RWPE1 (cell line): ENCODE measurements around the gene MASP1.

ENCODE experiments used
- CTCF ChIA-PET: fragments of 350-600 bp; sonication (Branson Sonifier 250); formaldehyde crosslinking; extraction: SDS; loops from one replicate; lab custom pipeline; 2021; lab: Yijun Ruan, JAX
- POLR2A ChIA-PET: fragments of 400-600 bp; formaldehyde crosslinking; extraction: SDS; loops from one replicate; lab custom pipeline; 2020; ENCODE audit warnings: antibody characterized with exemption; ENCODE audit not compliant: low non-redundant PET; lab: Yijun Ruan, JAX
- DNase-seq: peaks from one replicate; pipeline ENCODE4 v3.0.0; 2012; ENCODE audit warnings: low spot score
- H3K27ac ChIP-seq: fragments of 450-650 bp; 2 replicates; pipeline ENCODE4 v1.5.1; 2017
- TF ChIP-seq, protein P1 (sequence below): fragments of 450-650 bp; conservative IDR thresholded peaks from 2 replicates; pipeline ENCODE4 v1.5.1; 2017; ENCODE audit warnings: low read depth, mild to moderate bottlenecking

The MASP1 gene

DNA sequence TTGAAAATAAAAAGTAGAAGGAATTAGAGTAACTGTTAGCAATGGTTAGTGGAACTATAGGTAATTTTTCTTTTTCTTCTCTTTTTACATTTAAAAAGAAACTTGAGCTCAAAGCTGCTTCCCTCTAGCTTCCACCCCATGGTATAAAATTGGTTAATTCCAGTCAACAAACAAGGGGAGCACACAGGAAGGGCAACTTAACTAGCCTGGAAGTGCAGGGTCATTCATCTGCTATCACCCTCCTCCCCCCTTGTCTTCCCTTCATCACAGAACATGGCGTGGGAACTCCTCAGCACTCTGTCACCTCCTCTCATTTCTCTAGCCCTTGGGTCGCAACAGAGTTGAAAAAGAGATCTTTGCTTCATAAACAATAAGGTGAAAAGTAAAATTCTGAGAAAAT, 20.0 kb downstream of the MASP1 start:
- no peak for DNase-seq
- CTCF ChIA-PET = no interaction called here
- no peak overlapping the region for H3K27ac ChIP-seq
- TF ChIP-seq, protein P1, sequence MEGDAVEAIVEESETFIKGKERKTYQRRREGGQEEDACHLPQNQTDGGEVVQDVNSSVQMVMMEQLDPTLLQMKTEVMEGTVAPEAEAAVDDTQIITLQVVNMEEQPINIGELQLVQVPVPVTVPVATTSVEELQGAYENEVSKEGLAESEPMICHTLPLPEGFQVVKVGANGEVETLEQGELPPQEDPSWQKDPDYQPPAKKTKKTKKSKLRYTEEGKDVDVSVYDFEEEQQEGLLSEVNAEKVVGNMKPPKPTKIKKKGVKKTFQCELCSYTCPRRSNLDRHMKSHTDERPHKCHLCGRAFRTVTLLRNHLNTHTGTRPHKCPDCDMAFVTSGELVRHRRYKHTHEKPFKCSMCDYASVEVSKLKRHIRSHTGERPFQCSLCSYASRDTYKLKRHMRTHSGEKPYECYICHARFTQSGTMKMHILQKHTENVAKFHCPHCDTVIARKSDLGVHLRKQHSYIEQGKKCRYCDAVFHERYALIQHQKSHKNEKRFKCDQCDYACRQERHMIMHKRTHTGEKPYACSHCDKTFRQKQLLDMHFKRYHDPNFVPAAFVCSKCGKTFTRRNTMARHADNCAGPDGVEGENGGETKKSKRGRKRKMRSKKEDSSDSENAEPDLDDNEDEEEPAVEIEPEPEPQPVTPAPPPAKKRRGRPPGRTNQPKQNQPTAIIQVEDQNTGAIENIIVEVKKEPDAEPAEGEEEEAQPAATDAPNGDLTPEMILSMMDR = no peak
- POLR2A ChIA-PET = no interaction called here

- TF ChIP-seq, protein P1 = no peak
- DNase-seq = no peak
- POLR2A ChIA-PET = no interaction called here
- H3K27ac ChIP-seq = no peak overlapping the region
- CTCF ChIA-PET = no interaction called here
Observed at GRCh38 chr3:187269486-187269885, 22.1 kb downstream of the MASP1 start.

- H3K27ac ChIP-seq = no peak overlapping the region
- TF ChIP-seq, protein P1 = no peak
- ChIA-PET CTCF (interaction anchor here (0.6 to 1.0 kb wide), 2 partner anchors 47 to 50 kb away, joined by 3 to 5 read pairs; no protein-coding TSS in a partner anchor), POLR2A (no interaction called here)
- DNase-seq = no peak
Observed at GRCh38 chr3:187267306-187267705, 24.2 kb downstream of the MASP1 start.

GRCh38 chr3:187266691-187267090, 24.8 kb downstream of the MASP1 start:
- POLR2A ChIA-PET = no interaction called here
- TF ChIP-seq, protein P1 = no peak
- no peak for DNase-seq
- CTCF ChIA-PET = interaction anchor here (0.6 to 1.0 kb wide), 2 partner anchors 47 to 51 kb away, joined by 3 to 5 read pairs; no protein-coding TSS in a partner anchor
- no peak overlapping the region for H3K27ac ChIP-seq

DNA sequence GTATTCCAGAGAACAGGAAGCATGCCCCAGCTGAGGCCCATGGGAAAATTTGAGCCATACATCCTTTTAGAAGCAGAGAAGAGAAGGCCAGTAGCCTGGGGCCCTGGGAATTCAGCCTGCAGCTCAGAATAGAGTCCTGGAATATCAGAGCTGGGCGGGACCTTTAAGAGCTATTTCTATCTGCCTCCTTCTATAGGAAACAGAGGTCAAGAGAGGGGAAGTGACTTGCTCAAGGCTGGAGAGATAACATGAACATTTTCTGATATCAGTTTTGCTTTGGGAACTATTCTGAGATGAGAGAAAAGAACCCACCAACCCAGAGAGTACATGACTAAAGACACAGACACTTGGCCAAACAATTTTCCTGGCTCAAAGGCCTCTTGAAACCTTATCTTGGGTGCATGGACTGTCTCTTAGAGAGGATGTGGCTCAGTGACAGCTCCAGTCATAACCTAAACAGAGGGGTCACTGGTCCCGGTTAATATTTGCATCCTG, 26.0 kb downstream of the MASP1 start:
- ChIA-PET CTCF (interaction anchor here (0.7 kb wide), 1 partner anchor 9 kb away, joined by 3 read pairs; no protein-coding TSS in a partner anchor), POLR2A (no interaction called here)
- no peak overlapping the region for H3K27ac ChIP-seq
- DNase-seq = no peak
- TF ChIP-seq, protein P1 = no peak

DNA sequence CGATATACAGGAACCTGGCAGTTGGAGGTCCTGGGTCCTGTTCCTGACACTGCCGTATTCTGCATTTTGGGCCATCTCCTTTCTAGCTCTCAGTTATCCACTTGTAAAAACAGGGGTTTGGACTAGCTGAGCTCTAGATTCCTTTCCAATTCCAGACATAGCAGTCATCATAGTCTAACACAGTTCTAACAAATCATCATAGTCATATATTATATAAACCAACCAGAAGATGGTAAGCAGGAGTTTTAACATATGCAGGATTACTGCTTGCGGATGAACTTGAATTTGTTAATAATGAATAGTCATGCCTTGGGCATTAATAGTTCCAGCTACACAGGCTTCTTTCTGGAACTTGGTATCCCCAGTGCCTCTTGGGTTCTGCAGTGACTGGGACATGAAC, 26.6 kb downstream of the MASP1 start:
- CTCF ChIA-PET = interaction anchor here (0.7 kb wide), 1 partner anchor 10 kb away, joined by 3 read pairs; no protein-coding TSS in a partner anchor
- H3K27ac ChIP-seq = no peak overlapping the region
- DNase-seq = no peak
- POLR2A ChIA-PET = no interaction called here
- TF ChIP-seq, protein P1 = no peak
